SKM-1 treated with dmso at 0.1 percent for 144 hours (cell line): Measurements from ENCODE around the gene TET1.
A peak's percentile ranks its signal among the peaks of the same experiment; 100 is the strongest.
"Not testable (repeated sequence)": the region's sequence is repeated elsewhere in the genome, so short reads cannot be mapped to it uniquely, and the experiment has no call there.

Source experiments
- DNase-seq: peaks from one replicate; lab custom pipeline; 2025; ENCODE audit not compliant: unreplicated experiment; lab: John Stamatoyannopoulos, UW

Gene TET1

DNA sequence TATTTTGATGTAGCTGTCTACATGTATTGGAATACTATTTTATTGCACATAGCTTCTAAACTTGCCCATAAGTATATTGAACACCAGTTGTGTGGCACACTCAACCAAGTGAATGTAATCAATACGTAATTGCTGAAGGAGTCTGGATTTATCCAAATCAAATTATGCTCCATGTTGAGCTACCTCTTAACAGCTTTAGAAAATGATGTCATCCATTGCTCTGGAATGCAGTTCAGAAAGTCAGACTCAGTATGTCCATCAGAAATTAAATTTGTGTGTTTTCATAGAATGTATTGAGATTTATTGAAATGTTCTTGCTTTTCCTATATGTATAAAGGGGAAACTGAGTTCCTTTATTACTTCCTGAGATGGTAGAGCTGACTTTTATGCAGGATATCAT is 135.9 kb downstream of the TET1 start:
- DNase-seq: no peak

DNA sequence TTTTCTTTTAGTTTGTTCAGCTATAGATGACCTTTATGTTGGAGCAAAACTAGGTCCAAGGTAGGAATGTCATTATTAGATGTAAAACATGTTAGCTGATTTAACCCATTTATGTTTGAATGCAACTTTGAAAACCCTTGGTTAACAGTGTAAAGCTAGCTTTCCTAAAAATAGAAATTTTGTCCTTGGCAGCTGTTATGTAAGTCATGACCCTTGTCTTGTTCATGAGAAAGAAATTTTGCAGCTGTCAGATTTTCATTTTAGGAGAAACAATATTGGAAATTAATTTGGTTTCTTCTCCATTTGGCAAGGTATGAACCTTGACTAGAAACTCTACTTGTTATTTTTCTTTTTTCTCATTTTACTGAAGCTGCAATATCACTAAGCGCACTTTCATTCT is 137.0 kb downstream of the TET1 start:
- no peak for DNase-seq

DNA sequence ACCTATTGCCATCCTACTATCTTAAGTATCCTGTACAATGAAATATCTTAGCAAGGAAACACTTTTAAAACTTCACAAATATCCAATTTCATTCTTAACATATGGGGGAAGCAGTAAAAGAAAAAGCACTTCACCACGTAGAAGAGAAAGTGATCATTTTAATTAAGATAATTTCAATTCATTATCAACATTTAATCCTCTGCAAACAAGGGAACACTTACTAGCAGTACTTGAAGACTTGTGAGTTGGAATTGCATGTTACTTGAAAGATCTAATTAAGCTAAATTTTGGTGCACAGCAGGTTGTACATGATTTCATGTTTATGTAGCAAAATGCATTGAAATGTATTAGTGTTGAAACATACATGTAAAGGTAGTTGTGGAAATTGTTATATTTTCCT is 140.1 kb downstream of the TET1 start:
- no peak for DNase-seq

DNA sequence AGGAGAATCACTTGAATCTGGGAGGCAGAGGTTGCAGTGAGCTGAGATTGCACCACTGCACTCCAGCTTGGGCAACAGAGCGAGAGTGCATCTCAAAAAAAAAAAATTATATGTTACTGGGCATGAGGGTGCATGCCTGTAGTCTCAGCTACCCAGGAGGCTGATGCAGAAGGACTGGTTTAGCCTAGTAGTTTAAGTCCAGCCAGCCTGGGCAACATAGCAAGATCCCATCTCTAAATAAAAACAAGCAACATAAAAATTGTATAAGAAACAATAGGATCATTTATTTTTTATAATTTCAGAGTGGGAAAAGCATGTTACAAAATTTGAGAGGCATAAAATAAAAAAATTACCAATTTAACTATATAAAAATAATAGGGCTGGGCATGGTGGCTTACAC is 145.4 kb downstream of the TET1 start:
- DNase-seq: no peak

DNA sequence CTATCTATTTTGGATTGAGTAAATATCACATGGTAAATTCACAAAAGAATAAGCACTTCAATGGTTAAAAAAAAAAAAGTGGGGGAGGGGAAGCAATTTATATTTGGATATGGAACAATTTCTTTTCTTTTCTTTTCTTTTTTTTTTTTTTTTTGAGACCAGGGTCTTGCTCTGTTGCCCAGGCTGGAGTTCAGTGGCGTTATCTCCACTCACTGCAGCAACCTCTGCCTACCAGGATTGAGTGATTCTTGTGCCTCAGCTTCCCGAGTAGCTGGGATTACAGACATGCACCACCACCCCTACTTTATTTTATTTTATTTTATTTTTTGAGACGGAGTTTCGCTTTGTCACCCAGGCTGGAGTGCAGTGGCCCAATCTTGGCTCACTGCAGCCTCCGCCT is 148.8 kb downstream of the TET1 start:
- not testable (repeated sequence) for DNase-seq

DNA sequence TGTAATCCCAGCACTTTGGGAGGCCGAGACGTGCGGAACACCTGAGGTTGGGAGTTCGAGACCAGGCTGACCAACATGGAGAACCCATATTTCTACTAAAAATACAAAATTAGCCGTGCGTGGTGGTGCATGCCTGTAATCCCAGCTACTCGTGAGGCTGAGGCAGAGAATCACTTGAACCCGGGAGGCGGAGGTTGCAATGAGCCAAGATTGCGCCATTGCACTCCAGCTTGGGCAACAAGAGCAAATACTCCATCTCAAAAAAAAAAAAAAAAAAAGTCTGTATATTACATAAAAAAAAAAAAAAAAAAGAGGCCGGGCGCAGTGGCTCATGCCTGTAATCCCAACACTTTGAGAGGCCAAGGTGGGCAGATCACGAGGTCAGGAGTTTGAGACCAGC is 152.9 kb downstream of the TET1 start:
- not testable (repeated sequence) for DNase-seq

DNA sequence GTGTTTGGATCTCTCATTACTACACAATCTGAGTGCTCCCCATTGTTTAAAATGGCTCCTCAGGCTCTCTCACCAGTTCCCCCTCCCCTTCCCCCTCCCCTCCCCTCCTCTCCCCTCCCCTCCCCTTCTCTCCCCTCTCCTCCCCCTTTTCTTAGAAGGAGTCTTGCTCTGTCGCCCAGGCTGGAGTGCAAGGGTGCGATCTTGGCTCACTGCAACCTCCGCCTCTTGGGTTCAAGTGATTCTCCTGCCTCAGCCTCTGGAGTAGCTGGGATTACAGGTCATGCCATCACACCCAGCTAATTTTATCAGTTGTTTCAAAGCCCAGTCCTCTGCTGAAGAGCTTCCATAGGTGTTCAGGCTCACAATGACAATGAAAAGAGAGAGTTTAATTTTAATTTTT is 157.3 kb downstream of the TET1 start:
- no peak for DNase-seq

DNA sequence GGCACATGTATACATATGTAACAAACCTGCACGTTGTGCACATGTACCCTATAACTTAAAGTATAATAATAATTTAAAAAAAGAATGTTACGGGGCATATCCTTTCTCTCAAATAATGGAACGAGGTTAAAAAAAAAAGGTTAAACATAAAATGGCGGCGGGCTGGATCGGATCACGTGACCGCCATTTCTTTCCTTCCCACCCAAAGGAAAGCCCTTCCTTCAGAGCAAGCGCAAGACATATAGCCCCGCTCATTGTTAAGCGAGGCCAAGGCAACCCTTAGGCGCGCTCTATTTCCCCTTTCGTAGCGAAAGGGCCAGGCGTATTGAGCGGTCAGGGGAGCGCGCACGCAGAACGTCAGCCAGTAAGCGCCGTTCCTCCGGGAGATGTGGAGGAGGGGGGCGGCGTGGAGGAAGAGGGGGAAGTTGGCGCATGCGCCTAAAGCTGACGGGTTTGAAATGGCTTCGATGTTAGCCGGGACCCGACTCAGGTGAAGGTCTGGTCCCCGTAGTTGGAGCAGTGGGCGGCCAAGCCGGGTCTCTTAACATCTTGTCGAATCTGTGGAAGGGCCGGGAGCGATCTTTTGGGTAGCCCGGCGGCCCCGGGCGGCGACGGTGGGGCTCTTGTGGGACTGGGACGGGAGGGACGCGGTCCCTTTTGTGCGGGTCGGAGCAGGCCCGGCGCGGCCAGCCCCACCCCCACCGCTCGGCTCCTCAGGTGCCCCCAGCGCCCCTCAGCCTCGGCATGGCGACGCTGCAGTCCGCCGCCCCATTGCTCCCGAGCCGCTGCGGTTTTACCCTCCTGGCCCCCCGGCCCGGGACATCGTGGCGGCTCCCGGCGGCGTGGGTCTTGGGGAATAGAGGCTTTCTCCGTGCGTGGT is 160.9 kb downstream of the TET1 start, which contains the start of gene CCAR1:
CCAR1 (plus strand) TSS at position 447 of the 880 bp plus-strand sequence. CDS start 1,266 bp downstream, outside the sequence.
- DNase-seq: peak; percentile 98

DNA sequence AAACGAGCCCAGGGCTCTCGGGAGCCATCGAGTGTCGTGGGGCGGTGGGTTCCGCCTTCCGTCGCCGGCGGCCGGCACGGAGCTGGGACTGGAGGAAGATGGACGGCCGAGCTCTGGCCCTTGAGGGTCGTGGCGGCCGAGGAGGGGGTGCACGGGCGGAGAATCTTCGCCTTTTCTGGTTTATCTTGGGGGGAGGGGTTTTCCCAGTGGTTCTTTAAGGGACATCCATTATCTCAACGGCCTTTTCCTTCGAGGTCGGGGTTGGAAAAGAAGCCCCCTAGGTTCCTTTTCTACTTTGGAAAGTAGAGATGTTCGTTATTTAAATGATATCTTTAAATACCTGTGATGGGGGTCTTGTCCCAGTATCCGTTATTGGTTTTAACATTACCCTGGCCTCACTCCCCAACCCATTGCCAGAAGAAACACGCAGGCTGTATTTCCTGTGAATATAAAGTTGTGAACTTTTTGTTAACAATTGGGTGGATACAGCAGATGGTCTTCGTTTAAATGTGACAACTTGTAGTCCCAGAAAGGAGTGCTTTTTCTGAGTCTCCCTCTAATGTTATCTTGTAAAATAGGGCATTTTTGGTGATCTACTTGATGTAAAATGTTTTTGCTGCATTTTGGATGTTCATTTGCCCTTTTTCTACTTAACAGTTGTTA is 161.7 kb downstream of the TET1 start:
- no peak for DNase-seq

DNA sequence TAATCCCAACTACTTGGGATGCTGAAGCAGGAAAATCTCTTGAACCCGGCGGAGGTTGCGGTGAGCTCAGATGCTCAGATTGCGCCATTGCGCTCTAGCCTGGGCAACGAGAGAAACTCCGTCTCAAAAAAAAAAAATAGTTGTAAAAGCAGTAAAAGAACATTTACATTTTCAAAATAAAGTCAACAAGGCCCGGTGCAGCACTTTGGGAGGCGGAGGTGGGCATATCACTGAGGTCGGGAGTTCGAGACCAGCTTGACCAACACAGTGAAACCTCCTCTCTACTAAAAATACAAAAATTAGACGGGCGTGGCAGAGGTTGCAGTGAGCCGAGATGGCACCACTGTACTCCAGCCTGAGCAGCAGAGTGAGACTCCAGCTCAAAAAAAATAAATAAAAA is 164.9 kb downstream of the TET1 start:
- no peak for DNase-seq

DNA sequence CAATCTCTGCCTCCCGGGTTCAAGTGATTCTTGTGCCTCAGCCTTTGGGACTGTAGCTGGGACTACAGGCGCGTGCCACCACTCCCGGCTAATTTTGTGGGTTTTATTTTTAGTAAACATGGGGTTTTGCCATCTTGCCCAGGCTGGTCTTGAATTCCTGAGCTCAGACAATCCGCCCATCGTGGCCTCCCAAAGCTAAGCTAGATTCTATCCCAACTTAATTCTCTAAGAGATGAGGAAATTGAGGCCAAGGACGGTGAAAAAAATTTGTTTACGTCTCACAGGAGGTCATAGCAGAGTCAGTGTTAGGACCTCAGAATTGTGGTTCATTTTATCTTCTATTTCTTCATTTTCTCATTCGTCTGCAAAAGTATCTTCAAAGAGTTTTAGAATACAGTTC is 167.0 kb downstream of the TET1 start:
- DNase-seq: no peak

DNA sequence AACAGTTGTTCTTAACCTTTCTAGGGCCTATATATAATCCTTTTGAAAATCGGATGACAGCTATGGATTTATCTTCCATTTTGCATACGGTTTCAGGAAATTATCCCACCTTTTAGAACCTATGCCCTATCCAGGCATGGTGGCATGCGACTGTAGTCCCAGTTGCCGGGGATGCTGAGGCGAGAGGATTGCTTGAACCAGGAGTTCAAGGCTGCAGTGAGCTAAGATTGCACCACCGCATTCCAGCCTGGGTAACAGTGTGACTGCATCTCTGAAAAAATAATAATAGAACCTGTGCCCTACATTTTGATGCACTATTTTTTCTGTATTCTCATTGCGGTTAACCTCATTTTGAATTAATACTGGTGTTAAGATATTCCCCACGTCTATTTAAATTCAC is 172.5 kb downstream of the TET1 start:
- no peak for DNase-seq

DNA sequence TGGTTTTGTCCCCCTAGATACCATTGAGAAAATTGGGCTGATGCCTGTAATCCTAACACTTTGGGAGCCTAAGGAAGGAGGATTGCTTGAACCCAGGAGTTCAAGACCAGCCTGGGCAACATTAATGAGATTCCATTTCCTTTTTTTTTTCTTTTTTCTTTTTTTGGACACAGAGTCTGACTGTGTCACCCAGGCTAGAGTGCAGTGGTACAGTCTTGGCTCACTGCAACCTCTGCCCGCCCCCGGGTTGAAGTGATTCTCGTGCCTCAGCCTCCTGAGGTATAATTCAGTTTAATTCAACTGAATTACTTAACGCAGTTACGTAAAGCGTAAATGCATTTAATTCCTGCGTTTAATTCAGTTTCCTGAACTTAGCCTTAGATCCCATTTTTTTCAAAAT is 174.2 kb downstream of the TET1 start:
- no peak for DNase-seq

DNA sequence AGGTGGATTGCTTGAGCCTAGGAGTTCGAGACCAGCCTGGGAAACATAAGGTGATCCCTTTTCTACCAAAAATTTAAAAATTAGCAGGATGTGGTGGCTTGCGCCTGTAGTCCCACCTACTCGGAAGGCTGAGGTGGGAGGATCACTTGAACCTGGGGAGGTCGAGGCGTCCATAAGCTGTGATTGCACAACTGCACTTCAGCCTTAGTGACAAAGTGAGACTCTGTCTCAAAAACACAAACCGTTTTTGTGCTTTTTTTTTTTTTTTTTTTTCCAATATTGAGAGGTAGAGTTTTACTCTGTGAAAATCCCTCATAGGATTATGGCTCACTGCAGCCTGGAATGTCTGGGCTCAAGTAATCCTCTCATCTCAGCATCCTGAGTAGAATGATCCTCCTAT is 175.0 kb downstream of the TET1 start:
- no peak for DNase-seq

DNA sequence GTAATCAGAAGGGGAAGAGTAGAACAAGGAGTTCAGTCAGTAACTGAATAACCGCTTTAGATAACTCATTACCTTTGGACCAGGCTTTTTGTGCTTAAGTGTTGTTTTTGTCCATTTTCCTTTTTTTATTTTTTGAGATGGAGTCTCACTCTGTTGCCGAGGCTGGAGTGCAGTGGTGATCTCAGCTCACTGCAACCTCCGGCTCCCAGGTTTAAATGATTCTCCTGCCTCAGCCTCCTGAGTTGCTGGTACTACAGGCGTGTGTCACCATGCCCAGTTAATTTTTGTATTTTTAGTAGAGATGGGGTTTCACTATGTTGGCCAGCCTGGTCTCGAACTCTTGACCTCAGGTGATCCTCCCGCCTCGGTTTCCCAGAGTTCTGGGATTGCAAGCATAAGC is 175.6 kb downstream of the TET1 start:
- not testable (repeated sequence) for DNase-seq

DNA sequence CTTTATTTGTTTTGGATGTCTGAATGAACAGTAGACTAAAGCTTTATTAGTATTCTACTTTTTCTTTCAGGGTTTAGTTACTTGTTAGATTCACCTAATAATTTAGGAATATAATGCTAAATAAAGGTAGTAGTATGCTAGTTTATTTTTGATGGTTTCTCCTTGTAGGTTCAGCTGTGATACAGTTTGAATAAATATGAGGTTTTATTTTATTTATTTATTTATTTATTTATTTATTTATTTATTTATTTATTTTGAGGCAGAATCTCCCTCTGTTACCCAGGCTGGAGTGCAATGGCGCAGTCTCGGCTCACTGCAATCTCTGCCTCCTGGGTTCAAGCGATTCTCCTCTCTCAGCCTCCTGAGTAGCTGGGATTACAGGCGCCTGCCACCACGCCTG is 180.5 kb downstream of the TET1 start:
- DNase-seq: not testable (repeated sequence)

DNA sequence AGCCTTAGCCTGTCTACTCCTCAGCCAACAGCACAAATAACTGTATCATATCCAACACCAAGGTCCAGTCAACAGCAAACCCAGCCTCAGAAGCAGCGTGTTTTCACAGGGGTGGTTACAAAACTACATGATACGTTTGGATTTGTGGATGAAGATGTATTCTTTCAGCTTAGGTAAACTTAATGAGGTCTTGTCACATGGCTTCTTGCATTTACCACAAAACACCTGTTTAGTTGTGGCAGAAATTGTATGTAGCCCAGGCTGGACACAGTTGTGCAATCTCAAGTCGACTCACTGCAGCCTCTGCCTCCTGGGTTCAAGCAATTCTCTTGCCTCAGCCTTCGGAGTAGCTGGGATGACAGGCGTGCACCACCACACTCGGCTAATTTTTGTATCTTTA is 182.3 kb downstream of the TET1 start:
- DNase-seq: no peak
